Stimulated activated CD8-positive, alpha-beta memory T cell treated with anti-CD3 and anti-CD28 coated beads, Interleukin-15, amount 100 ng/mL, for 1 hour (primary cell): Measurements from ENCODE around the gene AIFM3.
"Not testable (repeated sequence)": the region's sequence is repeated elsewhere in the genome, so short reads cannot be mapped to it uniquely, and the experiment has no call there.

ENCODE experiments used
- DNase-seq: peaks from one replicate; pipeline ENCODE4 v3.0.0-alpha.2; 2020; ENCODE audit warnings: low read depth

Gene AIFM3

GRCh38 chr22:21003782-21004181 is 36.7 kb downstream of the AIFM3 start:
- DNase-seq = no peak

GRCh38 chr22:21009208-21009607 is 42.2 kb downstream of the AIFM3 start:
- DNase-seq = not testable (repeated sequence)

- DNase-seq = no peak
These were observed 42.8 kb downstream of the AIFM3 start for GRCh38 chr22:21009638-21010425.

- DNase-seq = no peak
These were observed 43.5 kb downstream of the AIFM3 start for GRCh38 chr22:21010426-21011113.

GRCh38 chr22:21012446-21013407 is 45.7 kb downstream of the AIFM3 start:
- DNase-seq = no peak

- no peak for DNase-seq
These were observed 46.7 kb downstream of the AIFM3 start for GRCh38 chr22:21013657-21014201.

- DNase-seq = peak; percentile 53
These were observed 47.2 kb downstream of the AIFM3 start for GRCh38 chr22:21014202-21014725.

GRCh38 chr22:21014726-21015465 is 47.8 kb downstream of the AIFM3 start, which contains the start of gene P2RX6:
P2RX6 (plus strand) TSS chr22:21015165; CDS start chr22:21015175, 10 bp downstream.
- no peak for DNase-seq

- DNase-seq = no peak
These were observed 48.5 kb downstream of the AIFM3 start for GRCh38 chr22:21015466-21016006.

GRCh38 chr22:21016644-21017420 is 49.8 kb downstream of the AIFM3 start:
- DNase-seq = no peak

GRCh38 chr22:21018314-21018713 is 51.3 kb downstream of the AIFM3 start:
- DNase-seq = no peak

- DNase-seq = no peak
These were observed 53.9 kb downstream of the AIFM3 start for GRCh38 chr22:21020802-21021429.

GRCh38 chr22:21022507-21022906 is 55.5 kb downstream of the AIFM3 start:
- DNase-seq = no peak

GRCh38 chr22:21022955-21023614 is 56.0 kb downstream of the AIFM3 start:
- no peak for DNase-seq

- DNase-seq = no peak
These were observed 58.2 kb downstream of the AIFM3 start for GRCh38 chr22:21025266-21025665.

GRCh38 chr22:21025763-21026755 is 59.0 kb downstream of the AIFM3 start:
- no peak for DNase-seq
